Stimulated activated CD4-positive, alpha-beta T cell treated with anti-CD3 and anti-CD28 coated beads, Interleukin-1b, Interleukin-23, amount 100 ng/mL, for 24 hours (primary cell): ENCODE results near the gene PITPNM3.
"Not testable (repeated sequence)": the region's sequence is repeated elsewhere in the genome, so short reads cannot be mapped to it uniquely, and the experiment has no call there.

ENCODE experiments used
- DNase-seq, 4 experiments: peaks; one replicate each; pipeline ENCODE4 v3.0.0-alpha.2; 2020; ENCODE audit warnings: low read depth in 4 of 4, low spot score in 1 of 4

PITPNM3 gene

GRCh38 chr17:6556121-6557039 lies at the start of gene PITPNM3:
Gene PITPNM3, minus strand, starts transcription at chr17:6556555. Its CDS starts 149 bp downstream, at chr17:6556406.
- DNase-seq, result no peak

- DNase-seq, result no peak
These were observed 48.8 kb upstream of the PITPNM3 start for GRCh38 chr17:6605142-6605541.

GRCh38 chr17:6603744-6604325 lies 47.5 kb upstream of the PITPNM3 start:
- no peak for DNase-seq

GRCh38 chr17:6602141-6602540 lies 45.8 kb upstream of the PITPNM3 start:
- DNase-seq, result no peak

- no peak for DNase-seq
These were observed 43.0 kb upstream of the PITPNM3 start for GRCh38 chr17:6599364-6599763.

GRCh38 chr17:6597727-6598126 lies 41.4 kb upstream of the PITPNM3 start:
- DNase-seq, result no peak

GRCh38 chr17:6596941-6597340 lies 40.6 kb upstream of the PITPNM3 start:
- no peak for DNase-seq

- no peak for DNase-seq
These were observed 40.2 kb upstream of the PITPNM3 start for GRCh38 chr17:6596511-6596910.

GRCh38 chr17:6596081-6596480 lies 39.7 kb upstream of the PITPNM3 start:
- no peak for DNase-seq

GRCh38 chr17:6593371-6593770 lies 37.0 kb upstream of the PITPNM3 start:
- DNase-seq, result not testable (repeated sequence)

GRCh38 chr17:6592173-6592572 lies 35.8 kb upstream of the PITPNM3 start:
- DNase-seq, result no peak

GRCh38 chr17:6591599-6592158 lies 35.3 kb upstream of the PITPNM3 start:
- no peak for DNase-seq

GRCh38 chr17:6589266-6589946 lies 33.1 kb upstream of the PITPNM3 start:
- no peak for DNase-seq

- DNase-seq, result no peak
These were observed 31.8 kb upstream of the PITPNM3 start for GRCh38 chr17:6588165-6588564.

GRCh38 chr17:6587310-6587709 lies 31.0 kb upstream of the PITPNM3 start:
- DNase-seq, result no peak

- DNase-seq, result no peak
These were observed 27.1 kb upstream of the PITPNM3 start for GRCh38 chr17:6583411-6583810.

GRCh38 chr17:6580625-6581024 lies 24.3 kb upstream of the PITPNM3 start:
- DNase-seq, result no peak

- no peak for DNase-seq
These were observed 22.1 kb upstream of the PITPNM3 start for GRCh38 chr17:6578491-6578890.

GRCh38 chr17:6577686-6578263 lies 21.4 kb upstream of the PITPNM3 start:
- DNase-seq, result no peak

GRCh38 chr17:6576038-6576785 lies 19.9 kb upstream of the PITPNM3 start:
- no peak for DNase-seq

GRCh38 chr17:6575596-6575988 lies 19.2 kb upstream of the PITPNM3 start:
- no peak for DNase-seq
